Measurements from ENCODE around the gene CCDC83. TPM values are rescaled to one million over a fixed set of nuclear protein-coding genes. Genes with fewer than 3 reads are reported as not detected.

CCDC83 gene
- polyA plus RNA-seq (2012; rRNA removed), result not detected in 2 replicates
- polyA plus RNA-seq (2012; cell fraction: cytosol; rRNA removed), result not detected in 2 replicates
- not detected in 2 replicates for polyA plus RNA-seq (2012; cell fraction: nucleus; rRNA removed)

- H3K4me3 ChIP-seq (ENCODE audit: low read depth in 2 of 2, low read length in 1 of 2), result peak within 1 kb of the TSS; percentile 53 to 64
- no peaks in the 10 kb centered on the region for H4K20me1 ChIP-seq (ENCODE audit: insufficient read depth)
- no peak for DNase-seq
- H3K27ac ChIP-seq (ENCODE audit: low read depth in 2 of 2, low read length in 1 of 2), result peak within 1 kb of the TSS; percentile 57 to 76
- 95% methylated on average over 13 of the region's 13 CpGs for WGBS (ENCODE audit: low lambda C conversion rate)
- no peaks in the 10 kb centered on the region for H3K9me3 ChIP-seq
- H3K79me2 ChIP-seq (ENCODE audit: insufficient read depth), result no peaks in the 10 kb centered on the region
- H3F3A ChIP-seq (replicated peaks; ENCODE audit: insufficient read depth), result no peaks in the 10 kb centered on the region
- no peaks in the 10 kb centered on the region for H3K27me3 ChIP-seq (ENCODE audit: insufficient read depth)
- peaks cover 0 to 8% of the 10 kb centered on the region in 2 experiments; a peak in 1 of 4 replicates for H3K4me1 ChIP-seq (ENCODE audit: control insufficient read depth in 1 of 2, insufficient read depth in 2 of 2, low read depth in 1 of 2, low read length in 1 of 2)
- CTCF ChIA-PET, result interaction anchor here (0.6 to 2.2 kb wide), 60 partner anchors 9 to 961 kb away, joined by 3 to 37 read pairs (median 4); partner anchors contain the start of genes EED and TMEM126B
- H3K9ac ChIP-seq, result peak within 1 kb of the TSS; percentile 77
- TF ChIP-seq JUND (IDR thresholded peaks at IDR 0.05) (no peak), EP300 (IDR thresholded peaks at IDR 0.05; ENCODE audit: borderline replicate concordance in 1 of 2, low read depth in 1 of 2, low read length in 1 of 2) (no peak), CHD2 (IDR thresholded peaks at IDR 0.05; ENCODE audit: low read length, partially characterized antibody) (no peak), POLR2AphosphoS5 (IDR thresholded peaks at IDR 0.05; ENCODE audit: low read depth, low read length) (no peak), GATA2 (CRISPR knock-in tag; IDR thresholded peaks at IDR 0.05) (no peak), MAX (IDR thresholded peaks at IDR 0.05; ENCODE audit: low read depth) (no peak), TCF12 (IDR thresholded peaks at IDR 0.05) (no peak), NRF1 (IDR thresholded peaks at IDR 0.05; ENCODE audit: low read depth, low read length) (no peak), MXI1 (IDR thresholded peaks at IDR 0.05; ENCODE audit: low read depth, low read length) (no peak), TEAD4 (IDR thresholded peaks at IDR 0.05; ENCODE audit: borderline replicate concordance, insufficient read depth) (no peak)
- no peaks in the 10 kb centered on the region for H3K9me2 ChIP-seq
- H3K4me2 ChIP-seq, result peak within 1 kb of the TSS; percentile 85
- POLR2A ChIA-PET, result no interaction called here
- peak within 1 kb of the TSS; percentile 96 for H2AFZ ChIP-seq (ENCODE audit: low read depth)
- no peaks in the 10 kb centered on the region for H3K36me3 ChIP-seq (replicated peaks in 1 of 2; ENCODE audit: control insufficient read depth in 1 of 2, insufficient read depth in 2 of 2, low read length in 1 of 2)
Observed at GRCh38 chr11:85855341-85855656, at the start of gene CCDC83. Gene CCDC83 (plus strand): TSS chr11:85855383. CDS start chr11:85865124, 9,741 bp downstream.

- H3K9me2 ChIP-seq, result no peaks in the 10 kb centered on the region
- WGBS (ENCODE audit: low lambda C conversion rate), result 40% methylated on average over 1 of the region's 1 CpG
- no peak for TF ChIP-seq RFX5 (IDR thresholded peaks at IDR 0.05; ENCODE audit: low read length)
- TF ChIP-seq NFIC (IDR thresholded peaks at IDR 0.05; ENCODE audit: borderline replicate concordance), result no peak
- no peak for TF ChIP-seq CTCF (IDR thresholded peaks at IDR 0.05)
- TF ChIP-seq JUND (IDR thresholded peaks at IDR 0.05), result 0 out of 2 replicates have a peak, but pooled peaks have one; percentile 7
- TF ChIP-seq GABPA (IDR thresholded peaks at IDR 0.05; ENCODE audit: low read depth), result no peak
- TF ChIP-seq IRF3 (IDR thresholded peaks at IDR 0.05; ENCODE audit: low read depth, low read length), result no peak
- no peak for TF ChIP-seq FOXJ3 (CRISPR knock-in tag; IDR thresholded peaks at IDR 0.05)
- TF ChIP-seq FOXM1 (IDR thresholded peaks at IDR 0.05; ENCODE audit: low read depth), result no peak
- no peak for TF ChIP-seq MAX (IDR thresholded peaks at IDR 0.05; ENCODE audit: low read depth)
- TF ChIP-seq RXRA (IDR thresholded peaks at IDR 0.05; ENCODE audit: borderline replicate concordance, low read depth), result no peak
- peak; percentile 34; the same call in 1 of the 2 replicates for TF ChIP-seq FOSL2 (IDR thresholded peaks at IDR 0.05; ENCODE audit: borderline replicate concordance, low read depth)
- TF ChIP-seq PBX3 (IDR thresholded peaks at IDR 0.05), result peak; percentile 15; the same call in 1 of the 2 replicates
- TF ChIP-seq SMC3 (IDR thresholded peaks at IDR 0.05; ENCODE audit: low read depth, low read length), result no peak
Observed at GRCh38 chr11:85805387-85805786, 49.8 kb upstream of the CCDC83 start.

More at GRCh38 chr11:85805387-85805786, 49.8 kb upstream of the CCDC83 start:
- Histone ChIP-seq H3K9ac (no peak overlapping the region), H4K20me1 (ENCODE audit: insufficient read depth) (no peaks in the 10 kb centered on the region), H2AFZ (ENCODE audit: low read depth) (no peak overlapping the region), H3K27me3 (ENCODE audit: insufficient read depth) (no peaks in the 10 kb centered on the region), H3K9me3 (no peaks in the 10 kb centered on the region), H3K4me1 (ENCODE audit: control insufficient read depth in 1 of 2, insufficient read depth in 2 of 2, low read depth in 1 of 2, low read length in 1 of 2) (peaks cover 6 to 7% of the 10 kb centered on the region in 2 experiments; a peak in 3 of 4 replicates), H3F3A (replicated peaks; ENCODE audit: insufficient read depth) (peaks cover 5% of the 10 kb centered on the region), H3K4me3 (ENCODE audit: low read depth in 2 of 2, low read length in 1 of 2) (no peak overlapping the region), H3K79me2 (ENCODE audit: insufficient read depth) (no peaks in the 10 kb centered on the region), H3K27ac (ENCODE audit: low read depth in 2 of 2, low read length in 1 of 2) (no peak overlapping the region), H3K36me3 (replicated peaks in 1 of 2; ENCODE audit: control insufficient read depth in 1 of 2, insufficient read depth in 2 of 2, low read length in 1 of 2) (no peaks in the 10 kb centered on the region), H3K4me2 (no peak overlapping the region)
- ChIA-PET POLR2A (no interaction called here), CTCF (interaction anchor here (0.9 to 1.0 kb wide), 2 partner anchors 10 to 50 kb away, joined by 3 to 4 read pairs; partner anchors contain the start of gene CCDC83)
- no peak for DNase-seq
